ENCODE measurements around the gene OR4F6. TPM values are rescaled to one million over a fixed set of nuclear protein-coding genes. Genes with fewer than 3 reads are reported as not detected.

The OR4F6 gene
- total and polyA plus RNA-seq, 9 of the 15 experiments (the other 6 are each of a cell fraction or from before 2014, with no cell fraction given), result not detected

- Histone ChIP-seq H3K4me1 (replicated peaks in 1 of 2; ENCODE audit: control insufficient read depth in 2 of 2, insufficient read depth in 2 of 2, low read length in 2 of 2) (no peaks in the 10 kb centered on the region), H3K9me1 (ENCODE audit: control insufficient read depth, insufficient read depth, low read length) (no peaks in the 10 kb centered on the region), H3K27me3 (ENCODE audit: control insufficient read depth in 2 of 2, insufficient read depth in 2 of 2, low read length in 2 of 2) (peaks cover 5 to 17% of the 10 kb centered on the region in 2 experiments; a peak in 3 of 5 replicates), H3K4me3 (no peak overlapping the region), H3K79me2 (ENCODE audit: control insufficient read depth, insufficient read depth, low read length) (no peaks in the 10 kb centered on the region), H3K4me2 (ENCODE audit: insufficient read depth, low read length) (no peak overlapping the region), H3K9ac (ENCODE audit: insufficient read depth in 1 of 2, low read depth in 2 of 2, low read length in 2 of 2) (no peak overlapping the region), H4K20me1 (replicated peaks; ENCODE audit: control insufficient read depth, insufficient read depth, low read length) (no peaks in the 10 kb centered on the region), H3K9me3 (replicated peaks; ENCODE audit: control insufficient read depth, insufficient read depth, low read depth, low read length) (no peaks in the 10 kb centered on the region), H2AFZ (ENCODE audit: low read depth, low read length) (no peak overlapping the region), H3K36me3 (ENCODE audit: control insufficient read depth, insufficient read depth, low read length) (no peaks in the 10 kb centered on the region), H3K27ac (ENCODE audit: extremely low read depth, low read depth, low read length) (no peak overlapping the region)
- TF ChIP-seq ILF3 (IDR thresholded peaks at IDR 0.05; ENCODE audit: borderline replicate concordance) (no peak), PML (IDR thresholded peaks at IDR 0.05; ENCODE audit: low read length) (no peak), NCOR1 (IDR thresholded peaks at IDR 0.05) (no peak), ZNF354B (CRISPR knock-in tag; IDR thresholded peaks at IDR 0.05) (no peak), SP2 (IDR thresholded peaks at IDR 0.05; ENCODE audit: extremely low read depth, low read depth, low read length, poor library complexity, severe bottlenecking) (no peak), PURB (CRISPR knock-in tag; IDR thresholded peaks at IDR 0.05; ENCODE audit: low read depth) (no peak), ZNF217 (CRISPR knock-in tag; IDR thresholded peaks at IDR 0.05) (no peak)
- TF ChIP-seq, protein P1, sequence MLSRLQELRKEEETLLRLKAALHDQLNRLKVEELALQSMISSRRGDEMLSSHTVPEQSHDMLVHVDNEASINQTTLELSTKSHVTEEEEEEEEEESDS (CRISPR knock-in tag; IDR thresholded peaks at IDR 0.05), result no peak
- TF ChIP-seq, protein P2, sequence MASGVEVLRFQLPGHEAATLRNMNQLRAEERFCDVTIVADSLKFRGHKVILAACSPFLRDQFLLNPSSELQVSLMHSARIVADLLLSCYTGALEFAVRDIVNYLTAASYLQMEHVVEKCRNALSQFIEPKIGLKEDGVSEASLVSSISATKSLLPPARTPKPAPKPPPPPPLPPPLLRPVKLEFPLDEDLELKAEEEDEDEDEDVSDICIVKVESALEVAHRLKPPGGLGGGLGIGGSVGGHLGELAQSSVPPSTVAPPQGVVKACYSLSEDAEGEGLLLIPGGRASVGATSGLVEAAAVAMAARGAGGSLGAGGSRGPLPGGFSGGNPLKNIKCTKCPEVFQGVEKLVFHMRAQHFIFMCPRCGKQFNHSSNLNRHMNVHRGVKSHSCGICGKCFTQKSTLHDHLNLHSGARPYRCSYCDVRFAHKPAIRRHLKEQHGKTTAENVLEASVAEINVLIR (CRISPR knock-in tag; IDR thresholded peaks at IDR 0.05), result no peak
- FAIRE-seq (peak; percentile 29), DNase-seq (ENCODE audit: extremely low read depth in 1 of 4, low spot score in 3 of 4) (peak; percentile 28 to 43 (median 38)), ATAC-seq (peak; percentile 63)
- WGBS (ENCODE audit: insufficient coverage, low coverage, missing lambda C conversion rate), result 11% methylated on average over 3 of the region's 9 CpGs
- no TSS peak for BruUV-seq (replicated peaks)
- ChIA-PET POLR2A (no interaction called here), CTCF (ENCODE audit: low intra/inter-chr PET ratio) (no interaction called here)
- in situ Hi-C loops (cut with MboI), result no loop called here
- intact Hi-C loops (cut with micrococcal nuclease), result no loop called here
These were observed 21.4 kb upstream of the OR4F6 start for GRCh38 chr15:101781928-101782327.
